GM18508 (cell line): ENCODE measurements around the gene GJB3.
"Not testable (repeated sequence)": the region's sequence is repeated elsewhere in the genome, so short reads cannot be mapped to it uniquely, and the experiment has no call there.

ENCODE experiments used
- ATAC-seq: cut with Tn5 transposase; IDR thresholded peaks from one replicate; pipeline ENCODE4 v1.9.1; 2021; ENCODE audit warnings: moderate number of reproducible peaks; ENCODE audit not compliant: insufficient read depth, unreplicated experiment

GJB3 gene

GRCh38 chr1:34816778-34817177 is 35.8 kb downstream of the GJB3 start:
- no peak for ATAC-seq

- not testable (repeated sequence) for ATAC-seq
Measured at GRCh38 chr1:34818862-34819261, 37.8 kb downstream of the GJB3 start.

GRCh38 chr1:34822202-34822601 is 41.2 kb downstream of the GJB3 start:
- ATAC-seq, result no peak

GRCh38 chr1:34824817-34825454 is 43.9 kb downstream of the GJB3 start:
- ATAC-seq, result no peak

- ATAC-seq, result no peak
Measured at GRCh38 chr1:34825455-34826091, 44.6 kb downstream of the GJB3 start.

GRCh38 chr1:34827341-34827941 is 46.4 kb downstream of the GJB3 start:
- ATAC-seq, result no peak

- no peak for ATAC-seq
Measured at GRCh38 chr1:34828611-34829010, 47.6 kb downstream of the GJB3 start.

- no peak for ATAC-seq
Measured at GRCh38 chr1:34829250-34829649, 48.2 kb downstream of the GJB3 start.

GRCh38 chr1:34831721-34832246 is 50.8 kb downstream of the GJB3 start:
- ATAC-seq, result no peak

- ATAC-seq, result no peak
Measured at GRCh38 chr1:34833711-34834110, 52.7 kb downstream of the GJB3 start.
